ENCODE data around the gene PIGC.

PIGC gene

DNA sequence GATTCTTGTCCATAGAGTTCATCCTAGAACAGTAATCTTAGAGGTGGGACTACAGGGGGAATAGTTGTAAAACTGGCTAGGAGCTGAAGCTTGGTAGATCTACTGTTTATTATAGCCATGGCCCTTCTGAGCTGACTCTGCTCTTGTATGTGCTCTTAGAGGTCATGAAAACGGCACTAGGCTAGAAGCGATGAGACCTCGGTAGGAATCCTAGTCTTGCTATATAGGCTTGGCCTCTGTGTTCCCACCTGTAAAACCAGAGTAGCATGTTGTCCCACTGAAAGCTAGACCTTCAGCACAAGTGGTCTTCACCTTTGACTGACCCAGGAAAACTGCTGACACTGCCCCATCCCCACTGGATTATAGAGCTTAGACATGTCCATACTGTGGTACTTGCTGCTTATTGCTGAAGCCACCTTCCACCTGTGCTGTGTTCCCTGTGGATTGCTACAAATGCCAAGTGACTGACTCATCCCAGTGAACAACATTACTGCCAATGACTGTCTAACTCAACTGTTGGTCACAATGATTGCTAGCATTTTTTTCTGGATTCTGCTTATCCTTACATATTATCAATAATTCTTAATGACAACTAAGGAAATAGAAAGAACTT is 23.0 kb upstream of the PIGC start:
- H3K4me3 ChIP-seq (ENCODE audit: low read depth, low read length), result no peak overlapping the region
- in situ Hi-C loops (cut with HindIII; ENCODE audit: low pct_ligation_motif_present, low sequenced_read_pairs), result no loop called here
- H3K27ac ChIP-seq, result no peak overlapping the region
- H3K27me3 ChIP-seq (replicated peaks), result no peaks in the 10 kb centered on the region
- no peaks in the 10 kb centered on the region for H3K36me3 ChIP-seq (replicated peaks)
- TF ChIP-seq, protein P1, sequence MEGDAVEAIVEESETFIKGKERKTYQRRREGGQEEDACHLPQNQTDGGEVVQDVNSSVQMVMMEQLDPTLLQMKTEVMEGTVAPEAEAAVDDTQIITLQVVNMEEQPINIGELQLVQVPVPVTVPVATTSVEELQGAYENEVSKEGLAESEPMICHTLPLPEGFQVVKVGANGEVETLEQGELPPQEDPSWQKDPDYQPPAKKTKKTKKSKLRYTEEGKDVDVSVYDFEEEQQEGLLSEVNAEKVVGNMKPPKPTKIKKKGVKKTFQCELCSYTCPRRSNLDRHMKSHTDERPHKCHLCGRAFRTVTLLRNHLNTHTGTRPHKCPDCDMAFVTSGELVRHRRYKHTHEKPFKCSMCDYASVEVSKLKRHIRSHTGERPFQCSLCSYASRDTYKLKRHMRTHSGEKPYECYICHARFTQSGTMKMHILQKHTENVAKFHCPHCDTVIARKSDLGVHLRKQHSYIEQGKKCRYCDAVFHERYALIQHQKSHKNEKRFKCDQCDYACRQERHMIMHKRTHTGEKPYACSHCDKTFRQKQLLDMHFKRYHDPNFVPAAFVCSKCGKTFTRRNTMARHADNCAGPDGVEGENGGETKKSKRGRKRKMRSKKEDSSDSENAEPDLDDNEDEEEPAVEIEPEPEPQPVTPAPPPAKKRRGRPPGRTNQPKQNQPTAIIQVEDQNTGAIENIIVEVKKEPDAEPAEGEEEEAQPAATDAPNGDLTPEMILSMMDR (IDR thresholded peaks at IDR 0.05; ENCODE audit: low read depth, low read length, missing control alignments), result no peak
- no peak for DNase-seq

DNA sequence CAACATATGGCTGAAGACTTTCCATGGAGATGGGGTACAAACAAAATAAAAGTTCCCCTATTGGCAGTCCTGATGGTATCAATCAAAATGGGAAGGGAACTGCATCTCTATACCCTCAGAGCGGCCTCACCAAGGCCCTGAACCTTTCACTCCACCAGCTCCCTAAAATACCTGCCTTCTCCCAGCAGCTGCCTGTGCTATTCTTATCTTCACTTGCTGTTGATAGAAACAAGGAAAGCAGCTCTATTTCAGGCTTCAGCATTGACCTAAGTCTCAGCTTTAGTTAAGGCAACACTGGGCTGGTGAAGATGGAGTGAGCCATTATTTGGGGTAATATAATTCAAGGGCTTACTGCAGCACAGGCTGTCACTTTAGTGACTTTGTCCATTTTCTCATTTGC is 21.7 kb upstream of the PIGC start:
- Histone ChIP-seq H3K4me3 (ENCODE audit: low read depth, low read length) (no peak overlapping the region), H3K27me3 (replicated peaks) (no peaks in the 10 kb centered on the region), H3K27ac (no peak overlapping the region), H3K36me3 (replicated peaks) (no peaks in the 10 kb centered on the region)
- DNase-seq, result no peak
- in situ Hi-C loops (cut with HindIII; ENCODE audit: low pct_ligation_motif_present, low sequenced_read_pairs), result no loop called here
- TF ChIP-seq, protein P1 (IDR thresholded peaks at IDR 0.05; ENCODE audit: low read depth, low read length, missing control alignments), result no peak

DNA sequence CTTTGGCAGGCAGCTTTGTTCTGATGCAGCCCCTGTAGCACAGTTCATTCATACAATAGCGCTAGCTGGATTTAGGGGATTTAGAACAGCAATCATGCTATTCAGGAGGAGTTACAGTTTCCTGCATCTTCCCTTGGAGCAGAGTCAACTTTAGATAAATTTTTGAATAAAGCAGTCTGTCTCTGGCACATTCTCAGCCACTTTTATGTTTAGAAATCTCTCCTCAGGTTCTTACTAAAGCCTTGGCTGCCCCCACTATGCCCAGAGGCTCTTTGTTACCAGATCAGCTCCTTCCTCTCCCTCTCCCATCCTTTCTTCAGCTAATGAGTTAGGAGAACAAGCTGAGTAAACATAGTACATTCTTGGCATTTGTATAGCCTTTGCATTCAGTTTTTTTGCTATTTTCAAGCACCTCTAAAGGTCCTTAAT is 17.0 kb upstream of the PIGC start:
- Histone ChIP-seq H3K4me3 (ENCODE audit: low read depth, low read length) (no peak overlapping the region), H3K27ac (no peak overlapping the region), H3K36me3 (replicated peaks) (no peaks in the 10 kb centered on the region), H3K27me3 (replicated peaks) (no peaks in the 10 kb centered on the region)
- TF ChIP-seq, protein P1 (IDR thresholded peaks at IDR 0.05; ENCODE audit: low read depth, low read length, missing control alignments), result no peak
- DNase-seq, result no peak
- in situ Hi-C loops (cut with HindIII; ENCODE audit: low pct_ligation_motif_present, low sequenced_read_pairs), result no loop called here

DNA sequence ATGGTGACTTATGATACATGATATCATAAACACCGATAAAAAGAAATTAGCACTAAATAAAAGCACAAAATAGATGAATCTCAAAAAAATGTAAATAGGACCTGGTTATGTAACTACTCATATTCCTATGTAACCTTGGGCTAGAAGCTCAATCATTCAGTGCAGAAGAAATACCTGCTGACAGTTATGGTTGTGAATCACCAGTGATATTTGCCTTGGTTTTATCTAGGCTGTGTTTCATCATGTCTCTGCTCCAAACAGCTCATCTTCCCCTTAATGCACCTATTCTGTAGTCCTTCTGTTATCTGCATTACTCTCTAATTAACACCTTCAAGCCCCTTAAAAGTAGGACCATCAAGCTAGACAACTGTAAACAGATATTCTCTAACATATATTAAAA is 16.3 kb upstream of the PIGC start:
- TF ChIP-seq, protein P1 (IDR thresholded peaks at IDR 0.05; ENCODE audit: low read depth, low read length, missing control alignments), result no peak
- DNase-seq, result no peak
- Histone ChIP-seq H3K4me3 (ENCODE audit: low read depth, low read length) (no peak overlapping the region), H3K27ac (no peak overlapping the region), H3K27me3 (replicated peaks) (no peaks in the 10 kb centered on the region), H3K36me3 (replicated peaks) (no peaks in the 10 kb centered on the region)
- in situ Hi-C loops (cut with HindIII; ENCODE audit: low pct_ligation_motif_present, low sequenced_read_pairs), result no loop called here

- DNase-seq, result no peak
Measured at GRCh38 chr1:172457479-172458130, 13.7 kb upstream of the PIGC start.

More at GRCh38 chr1:172457479-172458130, 13.7 kb upstream of the PIGC start:
- Histone ChIP-seq H3K36me3 (replicated peaks) (no peaks in the 10 kb centered on the region), H3K27me3 (replicated peaks) (no peaks in the 10 kb centered on the region), H3K4me3 (ENCODE audit: low read depth, low read length) (no peak overlapping the region), H3K27ac (no peak overlapping the region)
- TF ChIP-seq, protein P1 (IDR thresholded peaks at IDR 0.05; ENCODE audit: low read depth, low read length, missing control alignments), result no peak
- in situ Hi-C loops (cut with HindIII; ENCODE audit: low pct_ligation_motif_present, low sequenced_read_pairs), result no loop called here
